ENCODE measurements around the gene ATG5. TPM values are rescaled to one million over a fixed set of nuclear protein-coding genes. Genes with fewer than 3 reads are reported as not detected.

Gene ATG5
- total and polyA plus RNA-seq, 2 donors (not counting 1 experiment from before 2014, with no cell fraction given), result 13.6 to 26.3 TPM

DNA sequence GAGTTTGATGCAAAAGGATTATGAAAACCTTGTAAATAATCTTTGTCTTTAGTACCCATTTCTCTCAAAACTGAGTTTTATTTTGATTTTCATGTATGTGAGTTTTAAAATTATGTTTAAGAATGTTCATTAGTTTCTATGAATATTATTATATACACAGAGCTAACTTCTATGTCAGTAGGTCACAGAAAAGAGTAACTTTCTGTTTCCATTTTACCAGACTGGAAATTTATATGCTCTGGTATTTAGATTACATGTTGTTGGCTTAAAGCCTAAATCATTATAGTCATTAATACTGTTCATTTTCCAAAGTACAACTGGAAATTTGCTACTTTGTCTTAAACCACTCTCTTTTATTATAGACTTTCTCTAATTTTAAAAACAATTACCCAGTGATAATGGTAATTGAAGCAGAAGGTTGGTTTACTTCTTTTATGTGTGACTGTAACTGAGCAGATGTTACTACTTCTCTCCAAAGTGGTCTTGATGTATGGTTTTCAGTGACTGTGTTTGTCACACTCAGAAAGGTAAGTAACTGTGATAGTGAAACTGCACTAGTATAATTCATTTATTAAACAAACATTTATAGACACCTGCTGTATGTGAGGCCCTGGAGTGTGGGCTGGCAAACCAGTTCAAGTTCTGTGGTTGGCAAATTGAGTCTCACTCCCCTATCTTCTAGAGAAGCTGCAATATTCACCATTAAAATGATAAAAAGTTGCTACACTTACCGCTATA is 48.1 kb upstream of the ATG5 start:
- DNase-seq, result no peak

More for the DNA sequence above, 48.1 kb upstream of the ATG5 start:
- intact Hi-C loops (cut with micrococcal nuclease), result no loop called here
- no peak overlapping the region for H3K4me2 ChIP-seq (replicated peaks; ENCODE audit: low read depth, low read length, poor library complexity, severe bottlenecking)
- H4K20me1 ChIP-seq (ENCODE audit: control insufficient read depth, insufficient read depth, low read length, poor library complexity, severe bottlenecking), result no peaks in the 10 kb centered on the region
- H3K4me3 Mint-ChIP-seq, result no peak overlapping the region
- H3K27me3 Mint-ChIP-seq, result peaks cover 8% of the 10 kb centered on the region
- ChIA-PET CTCF (no interaction called here), POLR2A (no interaction called here)
- no peak overlapping the region for H3K27ac ChIP-seq (ENCODE audit: low read length in 2 of 2)
- no peaks in the 10 kb centered on the region for H3K9me3 ChIP-seq (ENCODE audit: control extremely low read depth in 1 of 3, control insufficient read depth in 2 of 3, insufficient read depth in 1 of 3, low read length in 2 of 3)
- no peaks in the 10 kb centered on the region for H3K9me3 Mint-ChIP-seq (ENCODE audit: insufficient read depth)
- no peaks in the 10 kb centered on the region for H3K36me3 ChIP-seq (replicated peaks in 1 of 2; ENCODE audit: control extremely low read depth in 1 of 2, control insufficient read depth in 1 of 2, extremely low read depth in 1 of 2, insufficient read depth in 2 of 2, low read length in 1 of 2)
- H2AFZ ChIP-seq (ENCODE audit: insufficient read depth, low read depth, low read length, poor library complexity, severe bottlenecking), result no peak overlapping the region
- ATAC-seq (ENCODE audit: low read depth), result no peak
- WGBS (ENCODE audit: insufficient coverage), result no CpG with 5 or more reads among the region's 1 CpG
- no peaks in the 10 kb centered on the region for H3K79me2 ChIP-seq (ENCODE audit: control insufficient read depth, insufficient read depth, low read length)
- no peaks in the 10 kb centered on the region for H3K4me1 ChIP-seq (ENCODE audit: control insufficient read depth in 2 of 2, insufficient read depth in 2 of 2, low read length in 2 of 2)
- no peaks in the 10 kb centered on the region for H3K4me1 Mint-ChIP-seq
- H3K9ac ChIP-seq (ENCODE audit: low read length), result no peak overlapping the region
- H3K27me3 ChIP-seq (replicated peaks in 1 of 4; ENCODE audit: control extremely low read depth in 1 of 4, control insufficient read depth in 3 of 4, insufficient read depth in 4 of 4, low read length in 3 of 4), result peaks cover 0 to 3% (median 0%) of the 10 kb centered on the region in 4 experiments
- H3K27ac Mint-ChIP-seq, result no peak overlapping the region
- H3K4me3 ChIP-seq (ENCODE audit: control extremely low read depth in 1 of 5, extremely low read depth in 1 of 5, insufficient read depth in 1 of 5, low read depth in 2 of 5, low read length in 4 of 5), result no peak overlapping the region
- TF ChIP-seq EZH2 (IDR thresholded peaks at IDR 0.05; ENCODE audit: borderline replicate concordance, insufficient read depth, low read depth, low read length, poor library complexity, severe bottlenecking) (no peak), CTCF (IDR thresholded peaks at IDR 0.05) (no peak)

Measured in B cell (primary cell).